Endothelial cell of umbilical vein (primary cell): ENCODE measurements around the gene ASMT.
"Not testable (repeated sequence)": the region's sequence is repeated elsewhere in the genome, so short reads cannot be mapped to it uniquely, and the experiment has no call there.

Experiments used
- MYC ChIP-seq: IDR thresholded peaks from one replicate; pipeline ENCODE4 v1.6.1; 2011; ENCODE audit warnings: mild to moderate bottlenecking, low read depth, low read length
- POLR2A ChIP-seq: IDR thresholded peaks from 2 replicates; pipeline ENCODE4 v1.6.1; 2012; ENCODE audit warnings: low read depth, mild to moderate bottlenecking, control low read depth, low read length
- POLR2AphosphoS5 ChIP-seq: IDR thresholded peaks from 2 replicates; pipeline ENCODE4 v1.6.1; 2012; ENCODE audit warnings: low read depth, mild to moderate bottlenecking, control low read depth, low read length, moderate library complexity; ENCODE audit not compliant: insufficient read depth
- TF ChIP-seq, protein P1 (sequence below), 2 donors: IDR thresholded peaks; 1 replicate in 1 of 2; 2 replicates in 1 of 2; pipeline ENCODE4 v1.5.1; 2011; ENCODE audit warnings: low read length in 2 of 2, mild to moderate bottlenecking in 2 of 2, moderate library complexity in 2 of 2, control low read depth in 1 of 2, inconsistent platforms in 1 of 2, low read depth in 1 of 2; ENCODE audit not compliant: insufficient read depth in 1 of 2; ENCODE audit errors: extremely low read depth in 1 of 2

DNA sequence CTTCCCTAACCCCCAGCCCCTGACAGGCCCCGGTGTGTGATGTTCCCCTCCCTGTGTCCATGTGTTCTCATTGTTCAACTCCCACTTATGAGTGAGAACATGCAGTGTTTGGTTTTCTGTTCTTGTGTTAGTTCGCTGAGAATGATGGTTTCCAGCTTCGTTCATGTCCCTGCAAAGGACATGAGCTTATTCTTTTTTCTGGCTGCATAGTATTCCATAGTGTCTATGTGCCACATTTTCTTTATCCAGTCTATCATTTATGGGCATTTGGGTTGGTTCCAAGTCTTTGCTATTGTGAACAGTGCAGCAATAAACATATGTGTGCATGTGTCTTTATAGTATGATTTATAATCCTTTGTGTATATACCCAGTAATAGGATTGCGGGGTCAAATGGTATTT, 67.6 kb downstream of the ASMT start:
- TF ChIP-seq POLR2AphosphoS5, POLR2A, MYC: not testable (repeated sequence)
- TF ChIP-seq, protein P1, sequence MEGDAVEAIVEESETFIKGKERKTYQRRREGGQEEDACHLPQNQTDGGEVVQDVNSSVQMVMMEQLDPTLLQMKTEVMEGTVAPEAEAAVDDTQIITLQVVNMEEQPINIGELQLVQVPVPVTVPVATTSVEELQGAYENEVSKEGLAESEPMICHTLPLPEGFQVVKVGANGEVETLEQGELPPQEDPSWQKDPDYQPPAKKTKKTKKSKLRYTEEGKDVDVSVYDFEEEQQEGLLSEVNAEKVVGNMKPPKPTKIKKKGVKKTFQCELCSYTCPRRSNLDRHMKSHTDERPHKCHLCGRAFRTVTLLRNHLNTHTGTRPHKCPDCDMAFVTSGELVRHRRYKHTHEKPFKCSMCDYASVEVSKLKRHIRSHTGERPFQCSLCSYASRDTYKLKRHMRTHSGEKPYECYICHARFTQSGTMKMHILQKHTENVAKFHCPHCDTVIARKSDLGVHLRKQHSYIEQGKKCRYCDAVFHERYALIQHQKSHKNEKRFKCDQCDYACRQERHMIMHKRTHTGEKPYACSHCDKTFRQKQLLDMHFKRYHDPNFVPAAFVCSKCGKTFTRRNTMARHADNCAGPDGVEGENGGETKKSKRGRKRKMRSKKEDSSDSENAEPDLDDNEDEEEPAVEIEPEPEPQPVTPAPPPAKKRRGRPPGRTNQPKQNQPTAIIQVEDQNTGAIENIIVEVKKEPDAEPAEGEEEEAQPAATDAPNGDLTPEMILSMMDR (IDR thresholded peaks at IDR 0.05; ENCODE audit: extremely low read depth in 1 of 2, insufficient read depth in 1 of 2, low read depth in 1 of 2, low read length in 2 of 2) = not testable (repeated sequence)
